BLaER1 treated with 17β-estradiol and CSF1 and Interleukin-3, amounts not matched to agents 10 nM and 100 nM (cell line): ENCODE results near the gene HENMT1.
"Not testable (repeated sequence)": the region's sequence is repeated elsewhere in the genome, so short reads cannot be mapped to it uniquely, and the experiment has no call there.

Experiments
- H3K27ac ChIP-seq, 11 experiments: shearing (Covaris generic); formaldehyde crosslinking; 2 replicates each; pipeline ENCODE4 v1.8.1; 2022
- H3K27me3 ChIP-seq, 11 experiments: shearing (Covaris generic); formaldehyde crosslinking; 2 replicates each; pipeline ENCODE4 v1.8.1; 2022
- H3K36me3 ChIP-seq, 11 experiments: shearing (Covaris generic); formaldehyde crosslinking; 2 replicates each; pipeline ENCODE4 v1.8.1; 2022
- H3K4me1 ChIP-seq, 10 experiments: shearing (Covaris generic); formaldehyde crosslinking; 2 replicates each; pipeline ENCODE4 v1.8.1; 2022
- H3K4me2 ChIP-seq, 11 experiments: shearing (Covaris generic); formaldehyde crosslinking; 2 replicates each; pipeline ENCODE4 v1.8.1; 2022
- H3K4me3 ChIP-seq, 10 experiments: shearing (Covaris generic); formaldehyde crosslinking; 2 replicates each; pipeline ENCODE4 v1.8.1; 2022
- H3K9ac ChIP-seq, 11 experiments: shearing (Covaris generic); formaldehyde crosslinking; 2 replicates each; pipeline ENCODE4 v1.8.1; 2022
- H3K9me3 ChIP-seq, 11 experiments: shearing (Covaris generic); formaldehyde crosslinking; replicated peaks in 1 of 11; 2 replicates each; pipeline ENCODE4 v1.8.1; 2022
- H4K20me1 ChIP-seq, 11 experiments: shearing (Covaris generic); formaldehyde crosslinking; 2 replicates each; pipeline ENCODE4 v1.8.1; 2022
- Cebpa-rat ChIP-seq, 11 experiments: shearing (Covaris generic); IDR thresholded peaks; 2 replicates each; pipeline ENCODE4 v1.8.1; 2022

HENMT1 gene

DNA sequence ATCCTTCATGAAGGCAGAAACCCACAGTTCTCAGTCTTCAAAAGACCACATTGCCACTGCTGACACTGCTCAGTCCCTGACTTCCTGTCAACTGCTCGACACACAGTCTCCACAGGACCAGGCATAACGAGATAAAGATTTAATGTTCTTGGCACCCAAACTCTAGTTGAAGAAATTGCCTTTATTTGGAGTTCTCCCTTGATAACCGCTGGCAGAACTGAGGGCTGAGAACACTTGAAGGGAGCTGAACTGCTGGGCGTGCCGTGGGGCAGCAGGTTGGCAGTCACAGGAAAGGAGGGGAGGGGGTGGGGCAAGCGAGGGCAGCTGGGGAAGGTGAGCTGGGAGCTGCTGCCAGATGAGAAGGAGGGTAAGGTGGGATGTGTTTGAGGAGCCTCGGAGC lies 15.9 kb downstream of the HENMT1 start:
- H3K9me3 ChIP-seq: peaks cover 5 to 49% (median 23%) of the 10 kb centered on the region in 11 experiments; a peak in 19 of 22 replicates
- H3K4me2 ChIP-seq: peak overlapping the region in 10 of 11 experiments; percentile 24 to 92 (median 76); a peak in 19 of 22 replicates
- H3K27me3 ChIP-seq: no peaks in the 10 kb centered on the region
- H3K9ac ChIP-seq: peak overlapping the region in 9 of 11 experiments; percentile 6 to 86 (median 76); a peak in 10 of 22 replicates
- H3K27ac ChIP-seq: peak overlapping the region in 10 of 11 experiments; percentile 85 to 99 (median 94); a peak in 18 of 22 replicates
- 0 out of 20 replicates have a peak overlapping the region, but pooled peaks of 1 of the 10 experiments have one; percentile 41 for H3K4me3 ChIP-seq
- H3K36me3 ChIP-seq: peaks cover 3 to 31% (median 24%) of the 10 kb centered on the region in 11 experiments; a peak in 17 of 22 replicates
- H4K20me1 ChIP-seq: no peaks in the 10 kb centered on the region
- peaks cover 14 to 63% (median 53%) of the 10 kb centered on the region in 10 experiments for H3K4me1 ChIP-seq
- TF ChIP-seq Cebpa-rat (IDR thresholded peaks at IDR 0.05): no peak

DNA sequence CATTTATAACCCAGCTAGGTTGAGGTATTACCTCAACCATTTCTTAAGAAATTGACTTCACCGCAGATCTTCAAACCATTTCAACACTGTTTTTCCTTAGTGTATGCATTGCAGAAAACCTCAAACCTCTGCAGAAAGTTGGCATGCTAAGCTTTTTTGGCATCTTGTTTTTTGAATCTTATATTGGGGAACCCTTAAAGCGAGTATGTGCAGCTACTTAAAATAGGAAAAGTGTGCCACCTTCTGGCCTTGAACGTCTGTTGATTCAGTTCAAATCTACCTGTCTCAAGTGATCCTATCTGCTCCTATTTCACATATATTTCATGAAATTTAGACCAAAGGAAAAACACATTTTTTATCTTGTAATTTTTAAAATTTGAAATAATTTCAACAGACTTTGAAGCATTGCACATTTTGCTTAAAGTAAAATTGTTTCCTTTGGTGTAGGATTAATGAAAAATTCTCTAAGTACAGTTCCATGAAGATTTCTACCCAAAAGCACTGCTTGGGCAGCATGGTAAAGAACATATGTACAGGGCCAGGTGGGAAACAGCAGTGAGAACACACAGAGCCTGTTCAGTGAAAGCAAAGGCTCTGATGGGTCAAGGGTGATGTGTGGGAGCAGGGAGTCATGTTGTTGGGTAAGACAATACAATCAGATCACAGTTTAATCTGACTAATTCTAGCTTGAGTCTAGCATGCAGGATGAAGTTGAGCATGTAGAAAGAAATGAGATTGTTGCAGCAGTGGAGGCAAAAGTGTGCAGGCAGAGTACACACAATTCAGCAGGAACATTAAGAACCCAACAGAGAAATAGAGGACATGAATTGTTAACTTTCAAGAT lies 17.2 kb downstream of the HENMT1 start:
- Histone ChIP-seq H3K36me3 (peaks cover 8 to 27% (median 20%) of the 10 kb centered on the region in 11 experiments; a peak in 20 of 22 replicates), H3K27ac (peak overlapping the region in 2 of 11 experiments; percentile 97 to 99; a peak in 3 of 22 replicates), H3K27me3 (no peaks in the 10 kb centered on the region), H3K4me1 (peaks cover 14 to 63% (median 55%) of the 10 kb centered on the region in 10 experiments), H3K9me3 (peaks cover 5 to 44% (median 19%) of the 10 kb centered on the region in 11 experiments; a peak in 19 of 22 replicates), H4K20me1 (no peaks in the 10 kb centered on the region), H3K4me3 (no peak overlapping the region), H3K9ac (0 out of 22 replicates have a peak overlapping the region, but pooled peaks of 2 of the 11 experiments have one; percentile 8 to 10), H3K4me2 (peak overlapping the region in 4 of 11 experiments; percentile 75 to 92 (median 86); a peak in 7 of 22 replicates)
- no peak for TF ChIP-seq Cebpa-rat (IDR thresholded peaks at IDR 0.05)

DNA sequence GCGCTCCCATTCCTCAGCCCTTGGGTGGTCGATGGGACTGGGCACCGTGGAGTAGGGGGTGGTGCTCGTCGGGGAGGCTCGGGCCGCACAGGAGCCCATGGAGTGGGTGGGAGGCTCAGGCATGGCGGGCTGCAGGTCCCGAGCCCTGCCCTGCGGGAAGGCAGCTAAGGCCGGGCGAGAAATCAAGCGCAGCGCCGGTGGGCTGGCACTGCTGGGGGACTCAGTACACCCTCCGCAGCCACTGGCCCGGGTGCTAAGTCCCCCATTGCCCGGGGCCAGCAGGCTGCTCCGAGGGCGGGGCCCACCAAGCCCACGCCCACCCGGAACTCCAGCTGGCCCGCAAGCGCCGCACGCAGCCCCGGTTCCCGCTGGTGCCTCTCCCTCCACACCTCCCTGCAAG lies 20.0 kb downstream of the HENMT1 start:
- H4K20me1 ChIP-seq, H3K4me2 ChIP-seq, H3K9ac ChIP-seq, H3K27me3 ChIP-seq, H3K27ac ChIP-seq, H3K4me3 ChIP-seq: not testable (repeated sequence)
- H3K9me3 ChIP-seq: peaks cover 0 to 24% (median 0%) of the 10 kb centered on the region in 11 experiments; a peak in 9 of 22 replicates
- H3K36me3 ChIP-seq: peaks cover 19 to 39% (median 26%) of the 10 kb centered on the region in 11 experiments
- peaks cover 0 to 37% (median 28%) of the 10 kb centered on the region in 10 experiments; a peak in 19 of 20 replicates for H3K4me1 ChIP-seq

DNA sequence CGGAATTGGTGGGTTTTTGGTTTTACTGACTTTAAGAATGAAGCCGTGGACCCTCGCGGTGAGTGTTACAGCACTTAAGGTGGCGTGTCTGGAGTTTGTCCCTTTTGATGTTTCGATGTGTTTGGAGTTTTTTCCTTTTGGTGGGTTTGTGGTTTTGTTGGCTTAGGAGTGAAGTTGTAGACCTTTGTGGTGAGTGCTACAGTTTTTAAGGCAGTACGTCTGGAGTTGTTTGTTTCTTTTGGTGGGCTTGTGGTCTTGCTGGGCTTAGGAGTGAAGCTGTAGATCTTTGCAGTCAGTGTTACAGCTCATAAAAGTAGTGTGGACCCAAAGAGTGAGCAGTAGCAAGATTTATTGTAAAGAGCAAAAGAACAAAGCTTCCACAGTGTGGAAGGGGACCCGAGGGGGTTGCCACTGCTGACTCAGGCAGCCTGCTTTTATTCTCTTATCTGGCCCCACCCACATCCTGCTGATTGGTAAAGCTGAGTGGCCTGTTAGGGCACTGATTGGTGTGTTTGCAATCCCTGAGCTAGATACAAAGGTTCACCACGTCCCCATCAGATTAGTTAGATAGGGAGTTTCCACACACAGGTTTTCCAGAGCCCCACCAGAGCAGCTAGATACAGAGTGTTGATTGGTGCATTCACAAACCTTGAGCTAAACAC lies 20.9 kb downstream of the HENMT1 start:
- H3K9ac ChIP-seq: no peak overlapping the region
- no peaks in the 10 kb centered on the region for H3K27me3 ChIP-seq
- TF ChIP-seq Cebpa-rat (IDR thresholded peaks at IDR 0.05): no peak
- no peaks in the 10 kb centered on the region for H4K20me1 ChIP-seq
- H3K4me2 ChIP-seq: peak overlapping the region in 2 of 11 experiments; percentile 12 to 26; a peak in 2 of 22 replicates
- peak overlapping the region in 1 of 11 experiments; percentile 18; a peak in 2 of 22 replicates for H3K27ac ChIP-seq
- H3K4me1 ChIP-seq: peaks cover 0 to 29% (median 20%) of the 10 kb centered on the region in 10 experiments; a peak in 19 of 20 replicates
- peaks cover 28 to 48% (median 34%) of the 10 kb centered on the region in 11 experiments for H3K36me3 ChIP-seq
- H3K9me3 ChIP-seq: peaks cover 0 to 20% (median 0%) of the 10 kb centered on the region in 11 experiments; a peak in 7 of 22 replicates
- H3K4me3 ChIP-seq: no peak overlapping the region

DNA sequence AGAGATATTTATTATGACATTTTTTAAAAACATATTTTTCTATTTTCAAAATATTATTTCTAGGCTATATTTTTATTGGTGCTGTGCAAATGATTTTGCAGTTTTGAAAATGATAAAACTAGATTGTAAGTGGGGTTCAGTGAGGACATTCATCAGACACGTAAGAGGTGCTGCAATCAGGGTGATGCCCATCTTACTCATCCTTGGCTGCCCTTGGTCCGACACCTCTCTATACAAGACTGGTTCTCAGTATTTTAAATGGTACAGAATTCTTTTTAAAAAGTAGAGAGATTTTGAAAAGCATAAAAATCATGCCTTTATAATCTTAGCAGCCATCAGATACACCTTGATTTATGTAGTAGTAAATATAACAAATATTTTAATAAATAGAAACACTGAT lies 24.0 kb downstream of the HENMT1 start:
- H3K36me3 ChIP-seq: peaks cover 59 to 79% (median 66%) of the 10 kb centered on the region in 11 experiments
- no peak overlapping the region for H3K4me2 ChIP-seq
- H4K20me1 ChIP-seq: no peaks in the 10 kb centered on the region; a peak in 1 of 22 replicates
- no peaks in the 10 kb centered on the region for H3K27me3 ChIP-seq
- H3K4me1 ChIP-seq: peaks cover 0 to 6% (median 2%) of the 10 kb centered on the region in 10 experiments; a peak in 6 of 20 replicates
- peaks cover 0 to 20% (median 0%) of the 10 kb centered on the region in 11 experiments; a peak in 7 of 22 replicates for H3K9me3 ChIP-seq
- TF ChIP-seq Cebpa-rat (IDR thresholded peaks at IDR 0.05): no peak
- no peak overlapping the region for H3K9ac ChIP-seq
- H3K27ac ChIP-seq: no peak overlapping the region
- no peak overlapping the region for H3K4me3 ChIP-seq

DNA sequence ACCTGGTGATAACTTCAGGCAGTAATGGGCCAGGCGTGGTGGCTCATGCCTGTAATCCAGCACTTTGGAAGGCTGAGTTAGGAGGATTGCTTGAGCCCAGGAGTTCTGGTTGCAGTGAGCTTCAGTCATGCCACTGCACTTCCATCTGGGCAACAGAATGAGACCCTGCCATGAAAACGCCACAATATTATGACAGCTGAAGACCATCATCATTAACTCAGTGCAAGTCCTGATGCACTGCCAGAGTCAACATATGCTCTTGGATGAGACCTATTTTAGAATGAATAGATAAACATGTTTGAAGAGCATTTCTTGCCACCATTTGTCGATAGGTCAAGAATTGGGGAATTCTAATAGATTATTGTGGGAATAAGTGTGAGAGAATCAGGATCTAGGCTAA lies 26.4 kb downstream of the HENMT1 start:
- TF ChIP-seq Cebpa-rat (IDR thresholded peaks at IDR 0.05): no peak

DNA sequence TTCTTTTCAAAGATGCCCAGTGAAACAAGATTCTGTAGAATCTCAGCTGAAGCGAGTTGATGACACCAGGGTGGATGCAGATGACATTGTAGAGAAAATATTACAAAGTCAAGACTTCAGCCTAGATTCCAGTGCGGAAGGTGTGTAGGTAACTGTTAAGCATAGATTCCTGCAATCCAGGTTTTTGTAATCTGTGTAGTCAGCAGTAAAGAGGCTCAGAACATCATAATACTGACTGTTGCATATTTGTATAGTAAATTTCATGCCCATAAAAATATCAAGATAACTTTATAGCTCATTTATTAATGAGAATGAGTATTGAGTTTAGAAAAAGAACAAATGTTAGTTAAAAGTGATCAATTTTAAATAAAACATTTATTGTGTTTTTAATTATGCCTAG lies 32.2 kb downstream of the HENMT1 start:
- Histone ChIP-seq H3K27ac (no peak overlapping the region), H3K4me3 (no peak overlapping the region), H3K4me2 (no peak overlapping the region), H4K20me1 (peaks cover 0 to 27% (median 0%) of the 10 kb centered on the region in 11 experiments; a peak in 4 of 22 replicates), H3K36me3 (peaks cover 56 to 100% (median 75%) of the 10 kb centered on the region in 11 experiments), H3K27me3 (no peaks in the 10 kb centered on the region), H3K4me1 (peaks cover 10 to 21% (median 16%) of the 10 kb centered on the region in 10 experiments; a peak in 18 of 20 replicates), H3K9ac (no peak overlapping the region), H3K9me3 (no peaks in the 10 kb centered on the region)
- no peak for TF ChIP-seq Cebpa-rat (IDR thresholded peaks at IDR 0.05)

More for the DNA sequence above, 26.4 kb downstream of the HENMT1 start:
- Histone ChIP-seq H3K9me3 (peaks cover 0 to 3% (median 0%) of the 10 kb centered on the region in 11 experiments; a peak in 3 of 22 replicates), H3K27me3 (no peaks in the 10 kb centered on the region), H3K4me2 (no peak overlapping the region), H3K9ac (no peak overlapping the region), H3K4me3 (no peak overlapping the region), H3K27ac (no peak overlapping the region), H4K20me1 (no peaks in the 10 kb centered on the region; a peak in 1 of 22 replicates), H3K36me3 (peaks cover 71 to 96% (median 84%) of the 10 kb centered on the region in 11 experiments), H3K4me1 (no peaks in the 10 kb centered on the region)

DNA sequence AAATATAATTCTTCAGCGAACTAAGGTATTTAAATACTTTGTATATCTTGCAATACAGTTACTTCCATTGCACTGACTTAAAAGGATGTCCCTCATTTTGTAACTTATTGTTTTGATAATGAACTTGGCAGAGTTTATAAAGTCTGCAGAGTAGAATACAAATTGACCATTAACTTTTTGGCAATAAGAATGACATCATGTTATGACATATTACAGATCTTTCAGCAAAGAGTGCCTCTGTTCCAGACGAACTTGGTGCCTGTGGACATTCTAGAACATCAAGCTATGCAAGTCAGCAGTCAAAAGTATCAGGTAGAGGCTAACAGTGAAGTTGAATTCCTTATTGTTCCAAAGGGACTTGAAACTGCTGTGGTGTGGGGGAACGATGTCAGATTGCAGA lies 32.9 kb downstream of the HENMT1 start:
- peaks cover 10 to 21% (median 16%) of the 10 kb centered on the region in 10 experiments; a peak in 18 of 20 replicates for H3K4me1 ChIP-seq
- no peak overlapping the region for H3K4me3 ChIP-seq
- H3K9ac ChIP-seq: no peak overlapping the region
- peaks cover 51 to 99% (median 71%) of the 10 kb centered on the region in 11 experiments for H3K36me3 ChIP-seq
- H3K9me3 ChIP-seq: no peaks in the 10 kb centered on the region
- H4K20me1 ChIP-seq: peaks cover 0 to 27% (median 0%) of the 10 kb centered on the region in 11 experiments; a peak in 3 of 22 replicates
- H3K27ac ChIP-seq: no peak overlapping the region
- H3K27me3 ChIP-seq: no peaks in the 10 kb centered on the region
- H3K4me2 ChIP-seq: peak overlapping the region in 1 of 11 experiments; percentile 47; a peak in 1 of 22 replicates
- no peak for TF ChIP-seq Cebpa-rat (IDR thresholded peaks at IDR 0.05)
